GM12878 (cell line): ENCODE data around the gene TPCN1. TPM values are rescaled to one million over a fixed set of nuclear protein-coding genes. Genes with fewer than 3 reads are reported as not detected.

Experiments
- ATAC-seq: fragments of 200-7000 bp; cut with Tn5 transposase; 3 replicates; pipeline ENCODE4 v1.9.1; 2020; ENCODE audit warnings: mild to moderate bottlenecking, moderate library complexity
- BruUV-seq: library from RNA; stranded (reverse); fragments of 400-500 nt; replicated peaks from 2 replicates; lab custom pipeline; 2021; lab: Mats Ljungman, UMichigan
- CTCF ChIA-PET: fragments of 300-600 bp; sonication (Branson Sonifier 250); formaldehyde crosslinking; extraction: SDS; loops from one replicate; lab custom pipeline; 2021; ENCODE audit warnings: inconsistent platforms; lab: Yijun Ruan, JAX
- POLR2A ChIA-PET: fragments of 350-600 bp; formaldehyde crosslinking; extraction: SDS; loops from one replicate; lab custom pipeline; 2021; ENCODE audit warnings: inconsistent platforms; lab: Charles Lee
- RAD21 ChIA-PET: fragments of 300-600 bp; sonication (Branson Sonifier 250); formaldehyde crosslinking; loops from one replicate; lab custom pipeline; 2023; ENCODE audit warnings: antibody characterized with exemption; ENCODE audit not compliant: unreplicated experiment; lab: Charles Lee
- SMC1A ChIA-PET: fragments of 300-600 bp; sonication (Branson Sonifier 250); formaldehyde crosslinking; loops from one replicate; lab custom pipeline; 2023; ENCODE audit not compliant: unreplicated experiment, uncharacterized antibody; lab: Charles Lee
- DNase-seq: peaks from one replicate; pipeline ENCODE4 v3.0.0-alpha.2; 2011; ENCODE audit warnings: low read depth, low spot score
- FAIRE-seq: peaks from 3 replicates; lab custom pipeline; 2011; peaks lifted over from hg19 to GRCh38; lab: Jason Lieb, UNC
- H2AFZ ChIP-seq: 2 replicates; pipeline ENCODE4 v1.6.0; 2011; ENCODE audit warnings: low read depth, low read length, control low read depth; ENCODE audit not compliant: control insufficient read depth
- H3K27ac ChIP-seq: 2 replicates; pipeline ENCODE4 v1.5.1; 2011; ENCODE audit warnings: control low read depth; ENCODE audit not compliant: control insufficient read depth, insufficient read depth
- H3K27me3 ChIP-seq, 2 experiments: replicated peaks in 1 of 2; 2 replicates each; pipeline versions ENCODE4 v1.6.0 to v1.6.1; 2011; ENCODE audit warnings: low read length in 1 of 2; ENCODE audit not compliant: control insufficient read depth in 2 of 2, insufficient read depth in 2 of 2
- H3K36me3 ChIP-seq, 2 experiments: 2 replicates each; pipeline ENCODE4 v1.5.1; 2011; ENCODE audit warnings: low read length in 1 of 2; ENCODE audit not compliant: control insufficient read depth in 2 of 2, insufficient read depth in 2 of 2
- H3K4me1 ChIP-seq: 2 replicates; pipeline ENCODE4 v1.6.1; 2011; ENCODE audit warnings: mild to moderate bottlenecking, low read length, moderate library complexity, mixed read lengths; ENCODE audit not compliant: control insufficient read depth, insufficient read depth
- H3K4me2 ChIP-seq: 2 replicates; pipeline ENCODE4 v1.6.0; 2011; ENCODE audit warnings: control low read depth; ENCODE audit not compliant: control insufficient read depth, insufficient read depth
- H3K4me3 ChIP-seq: fragments of 200-600 bp; sonication (generic); 2 replicates; pipeline ENCODE4 v1.5.1; 2016
- H3K79me2 ChIP-seq: 2 replicates; pipeline ENCODE4 v1.6.0; 2011; ENCODE audit warnings: low read length; ENCODE audit not compliant: control insufficient read depth, insufficient read depth
- H3K9ac ChIP-seq: 2 replicates; pipeline ENCODE4 v1.8.0; 2011; ENCODE audit warnings: low read length, control low read depth, mixed read lengths; ENCODE audit not compliant: control insufficient read depth, insufficient read depth
- H3K9me3 ChIP-seq: replicated peaks from 3 replicates; pipeline ENCODE4 v1.5.1; 2011; ENCODE audit warnings: mild to moderate bottlenecking, low read length; ENCODE audit not compliant: control insufficient read depth, insufficient read depth
- H4K20me1 ChIP-seq: 2 replicates; pipeline ENCODE4 v1.6.0; 2011; ENCODE audit not compliant: control insufficient read depth, insufficient read depth
- ESRRA ChIP-seq: IDR thresholded peaks from 2 replicates; pipeline ENCODE4 v1.6.1; 2012; ENCODE audit warnings: mild to moderate bottlenecking, low read length, improper control_type of control experiment
- GATAD2B ChIP-seq: fragments of 450-650 bp; conservative IDR thresholded peaks from 2 replicates; pipeline ENCODE4 v1.6.1; 2017; ENCODE audit warnings: low read depth, mild to moderate bottlenecking, moderate library complexity
- IRF5 ChIP-seq: fragments of 450-650 bp; IDR thresholded peaks from 2 replicates; pipeline ENCODE4 v1.6.1; 2017; ENCODE audit warnings: borderline replicate concordance
- JUND ChIP-seq: IDR thresholded peaks from 2 replicates; pipeline ENCODE4 v1.6.1; 2012; ENCODE audit warnings: low read depth, mild to moderate bottlenecking, low read length, improper control_type of control experiment, moderate library complexity
- MAX ChIP-seq: IDR thresholded peaks from 2 replicates; pipeline ENCODE4 v1.6.1; 2012; ENCODE audit warnings: low read depth, low read length, improper control_type of control experiment
- MEF2A ChIP-seq: IDR thresholded peaks from 2 replicates; pipeline ENCODE4 v1.6.1; 2011; ENCODE audit warnings: low read depth, mild to moderate bottlenecking, low read length, moderate library complexity; ENCODE audit not compliant: insufficient read depth
- MEF2B ChIP-seq: fragments of 450-650 bp; IDR thresholded peaks from 2 replicates; pipeline ENCODE4 v1.6.1; 2018; ENCODE audit warnings: mild to moderate bottlenecking, moderate library complexity; ENCODE audit not compliant: partially characterized antibody, poor library complexity, severe bottlenecking
- NR2C2 ChIP-seq: IDR thresholded peaks from 2 replicates; pipeline ENCODE4 v1.6.1; 2011; ENCODE audit warnings: borderline replicate concordance, low read depth; ENCODE audit not compliant: control insufficient read depth, insufficient read length
- RB1 ChIP-seq: fragments of 450-650 bp; formaldehyde crosslinking; IDR thresholded peaks from 2 replicates; pipeline ENCODE4 v1.6.1; 2017; ENCODE audit warnings: mild to moderate bottlenecking, borderline replicate concordance
- SMAD5 ChIP-seq: IDR thresholded peaks from 2 replicates; pipeline ENCODE4 v1.6.1; 2016; ENCODE audit warnings: antibody characterized with exemption, low read depth
- SMC3 ChIP-seq: IDR thresholded peaks from 2 replicates; pipeline ENCODE4 v1.6.1; 2011; ENCODE audit warnings: low read length, improper control_type of control experiment, borderline replicate concordance
- SP1 ChIP-seq: IDR thresholded peaks from one replicate; pipeline ENCODE4 v1.6.1; 2011; ENCODE audit warnings: low read depth, low read length
- SREBF2 ChIP-seq: IDR thresholded peaks from 2 replicates; pipeline ENCODE4 v1.6.1; 2012; ENCODE audit warnings: mild to moderate bottlenecking, low read length
- TCF3 ChIP-seq: IDR thresholded peaks from 2 replicates; pipeline ENCODE4 v1.6.1; 2012; ENCODE audit warnings: low read depth, mild to moderate bottlenecking, low read length, borderline replicate concordance; ENCODE audit not compliant: insufficient read depth
- USF2 ChIP-seq: IDR thresholded peaks from 2 replicates; pipeline ENCODE4 v1.6.1; 2011; ENCODE audit warnings: low read depth, low read length, improper control_type of control experiment, borderline replicate concordance
- WRNIP1 ChIP-seq: IDR thresholded peaks from 2 replicates; pipeline ENCODE4 v1.6.1; 2011; ENCODE audit warnings: low read depth, low read length, improper control_type of control experiment, borderline replicate concordance
- ZBTB33 ChIP-seq: fragments of 450-650 bp; IDR thresholded peaks from 2 replicates; pipeline ENCODE4 v1.6.1; 2017; ENCODE audit warnings: mild to moderate bottlenecking
- ZNF24 ChIP-seq: fragments of 450-650 bp; IDR thresholded peaks from 2 replicates; pipeline ENCODE4 v1.6.1; 2017; ENCODE audit warnings: antibody characterized with exemption, mild to moderate bottlenecking
- WGBS: methylation state at CpG from one replicate; pipeline ENCODE4 v1.1.6; 2016; ENCODE audit warnings: low lambda C conversion rate; ENCODE audit not compliant: insufficient replicate concordance, insufficient coverage; ENCODE audit errors: missing lambda C conversion rate; 5-methylcytosine and 5-hydroxymethylcytosine counted together
- in situ Hi-C: fragments of 300-500 bp; cut with MboI; formaldehyde crosslinking; loops from 9 replicates; pipeline ENCODE4 v1.14.3; 2018; ENCODE audit warnings: mixed read lengths
- intact Hi-C: fragments of 100-400 bp; cut with micrococcal nuclease; formaldehyde crosslinking; loops from one replicate; pipeline ENCODE4 v1.14.2; 2022; ENCODE audit not compliant: unreplicated experiment
- polyA plus RNA-seq, 11 experiments: library from polyadenylated mRNA; depleted of rRNA in 4 of 11; unstranded in 6 of 11; stranded (reverse) in 5 of 11; fragments of >200 nt; fragmentation: Nextera tagmentation in 4 of 11; fragmentation: Illumina TruSeq in 1 of 11; extraction: Ambion mirVana in 4 of 11; extraction: Trizol in 1 of 11; gene quantifications; 1 replicate in 1 of 11; 2 replicates in 10 of 11; pipeline versions ENCODE4 v1.2.1 to v1.2.3, GENCODE V29; 2011 to 2016; ENCODE audit warnings: inconsistent platforms in 2 of 11, missing spikeins in 2 of 11, low read depth in 1 of 11
- total RNA-seq, 4 experiments: library from RNA; depleted of rRNA in 3 of 4; stranded (reverse); fragments of >200 nt in 3 of 4; fragmentation: Illumina TruSeq in 1 of 4; extraction: Trizol in 1 of 4; gene quantifications; 2 replicates each; pipeline versions ENCODE4 v1.2.1 to v1.2.3, GENCODE V29; 2013 to 2021

The TPCN1 gene
- total and polyA plus RNA-seq, 10 of the 15 experiments (the other 5 are each of a cell fraction or from before 2014, with no cell fraction given), result 0.79 to 30.9 (median 19.4) TPM

GRCh38 chr12:113325916-113326315, 104.7 kb downstream of the TPCN1 start:
- FAIRE-seq, result no peak
- Histone ChIP-seq H2AFZ (no peak overlapping the region), H3K27ac (no peak overlapping the region), H3K4me1 (peaks cover 16% of the 10 kb centered on the region), H3K9ac (no peak overlapping the region), H3K4me3 (no peak overlapping the region), H3K36me3 (no peaks in the 10 kb centered on the region; a peak in 3 of 4 replicates), H3K9me3 (no peaks in the 10 kb centered on the region; the same call in 2 of the 3 replicates), H3K79me2 (no peaks in the 10 kb centered on the region), H4K20me1 (no peaks in the 10 kb centered on the region), H3K27me3 (no peaks in the 10 kb centered on the region), H3K4me2 (no peak overlapping the region)
- DNase-seq, result no peak
- POLR2A ChIA-PET, result interaction anchor here (1.2 to 2.1 kb wide), 4 partner anchors 9 to 122 kb away, joined by 3 to 6 read pairs (median 4); partner anchors contain the start of genes SDSL and SLC8B1
- in situ Hi-C loops, result no loop called here
- RAD21 ChIA-PET, result interaction anchor here (0.7 to 1.6 kb wide), 8 partner anchors 9 to 129 kb away, joined by 3 to 6 read pairs (median 4); partner anchors contain the start of genes SDSL and SLC8B1
- SMC1A ChIA-PET, result interaction anchor here (1.0 to 1.9 kb wide), 5 partner anchors 9 to 101 kb away, joined by 3 to 8 read pairs (median 3); partner anchors contain the start of gene SLC8B1
- CTCF ChIA-PET, result interaction anchor here (0.7 to 2.1 kb wide), 9 partner anchors 14 to 131 kb away, joined by 3 to 13 read pairs (median 4); partner anchors contain the start of gene PLBD2
- no peak for ATAC-seq
- intact Hi-C loops, result no loop called here
- 83% methylated on average over 3 of the region's 3 CpGs for WGBS
- no peak for TF ChIP-seq SMC3
- TF ChIP-seq WRNIP1, result no peak
- TF ChIP-seq SP1, result no peak
- no peak for TF ChIP-seq MEF2A
- TF ChIP-seq RB1, result no peak
- TF ChIP-seq ZNF24, result no peak
- TF ChIP-seq GATAD2B, result no peak
- no peak for TF ChIP-seq SMAD5
- no peak for TF ChIP-seq IRF5
- no peak for TF ChIP-seq USF2
- no peak for TF ChIP-seq NR2C2
- no peak for TF ChIP-seq MAX
- no peak for TF ChIP-seq ESRRA
- TF ChIP-seq JUND, result no peak
- TF ChIP-seq MEF2B, result no peak
- TF ChIP-seq TCF3, result no peak
- TF ChIP-seq SREBF2, result no peak
- no peak for TF ChIP-seq ZBTB33
- BruUV-seq, result no TSS peak
